VCaP (cell line): ENCODE results near the gene LSAMP.
"Not testable (repeated sequence)": the region's sequence is repeated elsewhere in the genome, so short reads cannot be mapped to it uniquely, and the experiment has no call there.

Experiments
- H3K27ac ChIP-seq: fragments of 450-650 bp; 2 replicates; pipeline ENCODE4 v1.5.1; 2017
- CTCF ChIP-seq: fragments of 450-650 bp; conservative IDR thresholded peaks from 2 replicates; pipeline ENCODE4 v1.5.1; 2017; ENCODE audit warnings: mild to moderate bottlenecking, moderate library complexity

Gene LSAMP

GRCh38 chr3:116084999-116085791, 360.1 kb downstream of the LSAMP start:
- TF ChIP-seq CTCF, result no peak
- H3K27ac ChIP-seq, result no peak overlapping the region

- H3K27ac ChIP-seq, result no peak overlapping the region
- TF ChIP-seq CTCF, result no peak
Measured at GRCh38 chr3:116083683-116084082, 361.6 kb downstream of the LSAMP start.

- no peak overlapping the region for H3K27ac ChIP-seq
- no peak for TF ChIP-seq CTCF
Measured at GRCh38 chr3:116078561-116078960, 366.7 kb downstream of the LSAMP start.

GRCh38 chr3:116077557-116077956, 367.7 kb downstream of the LSAMP start:
- TF ChIP-seq CTCF, result no peak
- H3K27ac ChIP-seq, result no peak overlapping the region

GRCh38 chr3:116077059-116077458, 368.2 kb downstream of the LSAMP start:
- no peak for TF ChIP-seq CTCF
- no peak overlapping the region for H3K27ac ChIP-seq

- H3K27ac ChIP-seq, result not testable (repeated sequence)
Measured at GRCh38 chr3:116070516-116071278, 374.6 kb downstream of the LSAMP start.

GRCh38 chr3:116070061-116070460, 375.2 kb downstream of the LSAMP start:
- TF ChIP-seq CTCF, result no peak

GRCh38 chr3:116069024-116069423, 376.3 kb downstream of the LSAMP start:
- no peak for TF ChIP-seq CTCF
- H3K27ac ChIP-seq, result no peak overlapping the region

More at GRCh38 chr3:116070061-116070460, 375.2 kb downstream of the LSAMP start:
- H3K27ac ChIP-seq, result no peak overlapping the region
